ENCODE measurements around the gene MYL9. TPM values are rescaled to one million over a fixed set of nuclear protein-coding genes. Genes with fewer than 3 reads are reported as not detected.

MYL9 gene
- total RNA-seq, 1 donor from 2014 or later = 717 TPM

DNA sequence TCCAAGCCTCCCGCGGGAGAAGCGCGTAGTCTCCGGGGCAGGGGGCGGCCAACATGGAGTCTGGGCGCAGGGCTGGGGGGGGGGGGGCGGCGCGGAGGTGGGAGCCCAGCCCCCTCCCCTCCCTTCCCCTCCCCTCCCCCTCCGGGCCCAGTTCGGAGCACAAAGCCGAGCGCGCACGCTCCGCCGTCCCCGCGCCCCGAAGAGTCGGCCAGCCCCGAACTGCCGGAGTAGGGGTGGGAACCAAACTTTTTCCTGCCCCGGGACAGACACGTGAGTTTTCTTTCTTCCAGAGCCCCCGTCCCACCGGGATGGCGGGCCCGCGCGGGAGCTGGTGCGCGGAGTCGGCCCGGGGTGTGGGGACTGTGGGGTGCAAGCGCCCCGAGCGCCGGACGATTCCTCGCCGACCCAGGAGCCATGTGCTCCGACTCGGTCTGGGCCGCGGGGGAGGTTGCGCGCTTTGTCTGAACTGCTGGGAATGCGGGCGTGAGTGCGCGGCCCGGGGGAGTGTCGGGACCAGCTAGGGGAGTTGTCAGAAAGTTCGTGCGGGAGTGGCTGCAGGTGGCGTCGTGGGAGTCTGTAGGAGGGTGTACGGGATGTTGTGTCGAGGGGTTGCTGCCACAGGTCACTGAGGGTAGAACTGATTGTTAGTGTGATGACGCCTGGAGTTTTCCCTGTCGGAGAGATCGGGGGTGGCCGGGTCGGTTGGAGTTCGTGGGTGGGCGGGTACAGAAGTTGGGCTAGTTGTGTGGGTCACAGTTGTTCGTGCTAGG lies 33.2 kb downstream of the MYL9 start:
- peak in 1 of 2 donors; percentile 74 for DNase-seq (ENCODE audit: low spot score in 2 of 2)
- Histone ChIP-seq H3K36me3 (peaks cover 0 to 4% of the 10 kb centered on the region in 2 donors), H3K4me3 (peak overlapping the region; percentile 63 to 79), H3K27me3 (no peaks in the 10 kb centered on the region), H3K9me3 (no peaks in the 10 kb centered on the region), H3K27ac (peak overlapping the region; percentile 68 to 83), H3K4me1 (peaks cover 0 to 20% of the 10 kb centered on the region in 2 donors)
- no peak for TF ChIP-seq CTCF (IDR thresholded peaks at IDR 0.05)
- intact Hi-C loops (cut with DNase I) = loop anchor here (1.0 kb wide), 1 partner anchor 31 kb away; the partner anchor contains the start of gene RAB5IF

GRCh38 chr20:36576081-36576445 lies 34.7 kb downstream of the MYL9 start:
- intact Hi-C loops (cut with DNase I) = no loop called here
- Histone ChIP-seq H3K4me1 (peaks cover 0 to 20% of the 10 kb centered on the region in 2 donors), H3K36me3 (peaks cover 8 to 15% of the 10 kb centered on the region in 2 donors), H3K27me3 (no peaks in the 10 kb centered on the region), H3K9me3 (no peaks in the 10 kb centered on the region), H3K4me3 (no peak overlapping the region), H3K27ac (peak overlapping the region in 1 of 2 donors; percentile 83)
- DNase-seq (ENCODE audit: low spot score in 2 of 2) = no peak
- TF ChIP-seq CTCF (IDR thresholded peaks at IDR 0.05) = no peak

DNA sequence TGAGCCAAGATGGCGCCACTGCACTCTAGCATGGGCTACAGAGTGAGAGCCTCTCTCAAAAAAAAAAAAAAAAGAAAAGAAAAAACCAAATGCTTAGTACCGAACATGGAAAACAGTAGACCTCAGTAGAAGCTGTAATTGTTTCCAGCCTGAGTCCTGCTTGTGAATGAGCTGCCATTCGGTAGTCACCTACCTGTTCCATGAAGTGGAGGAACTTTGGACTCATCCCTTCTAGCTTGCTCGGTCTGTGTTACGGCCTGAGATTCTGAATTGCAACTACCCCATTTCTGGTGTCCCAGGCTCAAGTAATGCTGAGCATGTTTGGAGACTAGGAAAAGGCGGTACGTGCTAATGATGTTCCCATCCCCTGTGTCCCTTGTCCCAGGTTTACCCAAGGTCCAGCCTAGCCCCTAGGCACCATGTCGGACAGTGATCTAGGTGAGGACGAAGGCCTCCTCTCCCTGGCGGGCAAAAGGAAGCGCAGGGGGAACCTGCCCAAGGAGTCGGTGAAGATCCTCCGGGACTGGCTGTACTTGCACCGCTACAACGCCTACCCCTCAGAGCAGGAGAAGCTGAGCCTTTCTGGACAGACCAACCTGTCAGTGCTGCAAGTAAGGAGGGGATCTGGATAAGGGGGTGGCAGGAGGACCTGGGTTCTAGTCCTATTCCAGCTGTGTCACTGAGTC lies 37.2 kb downstream of the MYL9 start:
- intact Hi-C loops (cut with DNase I) = no loop called here
- no peak overlapping the region for H3K27ac ChIP-seq
- H3K36me3 ChIP-seq = peaks cover 15 to 36% of the 10 kb centered on the region in 2 donors
- no peak for TF ChIP-seq CTCF (IDR thresholded peaks at IDR 0.05)
- H3K9me3 ChIP-seq = no peaks in the 10 kb centered on the region
- H3K4me3 ChIP-seq = no peak overlapping the region
- no peaks in the 10 kb centered on the region for H3K27me3 ChIP-seq
- no peak for DNase-seq (ENCODE audit: low spot score in 2 of 2)
- H3K4me1 ChIP-seq = peaks cover 0 to 14% of the 10 kb centered on the region in 2 donors

DNA sequence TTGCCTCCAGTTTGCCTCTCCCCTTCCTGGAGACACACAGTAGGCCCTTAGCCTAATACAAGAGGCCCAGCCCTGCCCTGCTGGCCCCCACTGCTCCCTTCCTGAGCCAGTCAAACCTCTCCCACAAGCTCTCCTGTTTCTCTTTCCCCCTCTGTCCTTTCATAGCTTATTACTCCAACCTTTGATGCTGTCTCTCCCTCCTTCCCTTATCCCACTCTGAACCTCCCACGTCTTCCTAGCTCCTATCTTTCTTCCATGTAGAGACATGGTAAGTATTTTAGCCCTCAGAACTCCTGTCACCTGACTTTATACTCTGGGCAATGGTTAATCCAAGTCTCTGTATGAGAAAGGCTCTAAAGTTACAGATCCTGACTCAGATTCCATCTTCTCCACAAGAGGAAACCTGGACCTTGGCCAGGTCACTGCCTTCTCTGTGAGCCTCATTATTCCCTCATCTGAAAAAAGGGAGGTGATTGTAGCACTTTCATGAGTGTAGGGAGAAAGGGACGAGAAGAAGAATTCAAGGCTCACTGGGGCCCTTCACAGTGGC lies 38.8 kb downstream of the MYL9 start:
- H3K9me3 ChIP-seq = no peaks in the 10 kb centered on the region
- no peak overlapping the region for H3K27ac ChIP-seq
- intact Hi-C loops (cut with DNase I) = no loop called here
- DNase-seq (ENCODE audit: low spot score in 2 of 2) = no peak
- H3K4me1 ChIP-seq = peaks cover 0 to 7% of the 10 kb centered on the region in 2 donors
- H3K36me3 ChIP-seq = peaks cover 15 to 36% of the 10 kb centered on the region in 2 donors
- no peak for TF ChIP-seq CTCF (IDR thresholded peaks at IDR 0.05)
- H3K27me3 ChIP-seq = no peaks in the 10 kb centered on the region
- no peak overlapping the region for H3K4me3 ChIP-seq

GRCh38 chr20:36582322-36582721 lies 41.0 kb downstream of the MYL9 start:
- H3K4me1 ChIP-seq = no peaks in the 10 kb centered on the region
- H3K4me3 ChIP-seq = no peak overlapping the region
- TF ChIP-seq CTCF (IDR thresholded peaks at IDR 0.05) = no peak
- H3K36me3 ChIP-seq = peaks cover 15 to 36% of the 10 kb centered on the region in 2 donors
- intact Hi-C loops (cut with DNase I) = no loop called here
- H3K27ac ChIP-seq = no peak overlapping the region
- no peaks in the 10 kb centered on the region for H3K9me3 ChIP-seq
- no peak for DNase-seq (ENCODE audit: low spot score in 2 of 2)
- no peaks in the 10 kb centered on the region for H3K27me3 ChIP-seq
